CD8-positive, alpha-beta memory T cell (primary cell): ENCODE measurements around the gene SELENBP1. TPM values are rescaled to one million over a fixed set of nuclear protein-coding genes. Genes with fewer than 3 reads are reported as not detected.

Experiments used
- CTCF ChIA-PET: fragments of 350-600 bp; sonication (Branson Sonifier 250); formaldehyde crosslinking; loops from one replicate; lab custom pipeline; 2021; ENCODE audit warnings: antibody characterized with exemption; lab: Charles Lee
- POLR2A ChIA-PET: fragments of 350-600 bp; sonication (Branson Sonifier 250); formaldehyde crosslinking; loops from one replicate; lab custom pipeline; 2021; ENCODE audit warnings: antibody characterized with exemption; lab: Charles Lee
- DNase-seq, 5 donors: peaks; one replicate each; pipeline versions ENCODE4 v3.0.0 to v3.0.0-alpha.2; 2020 to 2022; ENCODE audit warnings: mixed read lengths in 1 of 5
- H3K27ac ChIP-seq: one replicate; pipeline ENCODE4 v1.7.0; 2013; ENCODE audit warnings: low read depth, mild to moderate bottlenecking, low read length, moderate library complexity
- H3K27me3 ChIP-seq: 2 replicates; pipeline ENCODE4 v1.7.0; 2013; ENCODE audit warnings: low read length, mild to moderate bottlenecking; ENCODE audit not compliant: insufficient read depth, poor library complexity, severe bottlenecking
- H3K36me3 ChIP-seq: 2 replicates; pipeline ENCODE4 v1.7.0; 2013; ENCODE audit warnings: mild to moderate bottlenecking, low read length, moderate library complexity; ENCODE audit not compliant: insufficient read depth
- H3K4me1 ChIP-seq: 2 replicates; pipeline ENCODE4 v1.7.0; 2013; ENCODE audit warnings: mild to moderate bottlenecking, low read length, moderate library complexity; ENCODE audit not compliant: insufficient read depth
- H3K4me3 ChIP-seq: 2 replicates; pipeline ENCODE4 v1.7.0; 2013; ENCODE audit warnings: mild to moderate bottlenecking, low read length
- H3K9me3 ChIP-seq: 2 replicates; pipeline ENCODE4 v1.7.0; 2013; ENCODE audit warnings: mild to moderate bottlenecking, low read length
- H3K27ac Mint-ChIP-seq, 8 donors: one replicate each; pipeline ENCODE4 v1.8.0; 2020 to 2021; ENCODE audit warnings: mixed read lengths in 8 of 8, mild to moderate bottlenecking in 6 of 8, inconsistent platforms in 3 of 8, moderate library complexity in 3 of 8
- H3K27me3 Mint-ChIP-seq, 2 donors: one replicate each; pipeline ENCODE4 v1.8.0; 2020 to 2021; ENCODE audit warnings: mixed read lengths in 2 of 2, mild to moderate bottlenecking in 1 of 2, moderate library complexity in 1 of 2
- H3K36me3 Mint-ChIP-seq, 3 donors: one replicate each; pipeline ENCODE4 v1.8.0; 2020 to 2021; ENCODE audit warnings: mixed read lengths in 3 of 3, inconsistent platforms in 1 of 3, mild to moderate bottlenecking in 1 of 3
- H3K4me1 Mint-ChIP-seq, 3 donors: one replicate each; pipeline ENCODE4 v1.8.0; 2020 to 2021; ENCODE audit warnings: mixed read lengths in 3 of 3, inconsistent platforms in 1 of 3, mild to moderate bottlenecking in 1 of 3
- H3K4me3 Mint-ChIP-seq, 7 donors: one replicate each; pipeline ENCODE4 v1.8.0; 2020 to 2021; ENCODE audit warnings: mixed read lengths in 7 of 7, mild to moderate bottlenecking in 6 of 7, moderate library complexity in 4 of 7, inconsistent platforms in 2 of 7
- H3K9me3 Mint-ChIP-seq, 5 donors: one replicate each; pipeline ENCODE4 v1.8.0; 2020 to 2022; ENCODE audit warnings: mixed read lengths in 5 of 5, mild to moderate bottlenecking in 3 of 5, moderate library complexity in 2 of 5, inconsistent platforms in 1 of 5
- polyA plus RNA-seq: library from polyadenylated mRNA; unstranded; fragments of 300-500 nt; fragmentation: Illumina TruSeq; gene quantifications from one replicate; pipeline ENCODE4 v1.2.3, GENCODE V29; 2021
- total RNA-seq, 2 experiments: library from RNA; stranded (reverse); gene quantifications; one replicate each; pipeline ENCODE4 v1.2.3, GENCODE V29; 2021

SELENBP1 gene
- total RNA-seq (not detected), polyA plus RNA-seq (not detected)

- no peaks in the 10 kb centered on the region for H3K9me3 Mint-ChIP-seq
- no peaks in the 10 kb centered on the region for H3K36me3 Mint-ChIP-seq
- ChIA-PET CTCF (interaction anchor here (1.5 kb wide), 1 partner anchor 32 kb away, joined by 5 read pairs; no protein-coding TSS in a partner anchor), POLR2A (no interaction called here)
- H3K27me3 Mint-ChIP-seq = no peaks in the 10 kb centered on the region
- H3K27ac ChIP-seq = peak within 1 kb of the TSS; percentile 43
- H3K36me3 ChIP-seq = no peaks in the 10 kb centered on the region
- H3K4me1 Mint-ChIP-seq = no peaks in the 10 kb centered on the region
- no peaks in the 10 kb centered on the region for H3K27me3 ChIP-seq
- H3K4me3 Mint-ChIP-seq = no peak within 1 kb of the TSS
- H3K4me1 ChIP-seq = no peaks in the 10 kb centered on the region
- H3K27ac Mint-ChIP-seq = peak within 1 kb of the TSS in 1 of 8 donors; percentile 30
- H3K9me3 ChIP-seq = no peaks in the 10 kb centered on the region
- H3K4me3 ChIP-seq = no peak within 1 kb of the TSS
- no peak for DNase-seq
Measured at GRCh38 chr1:151372058-151372934, at the start of gene SELENBP1. TSS of gene SELENBP1 (minus strand) at chr1:151372705. CDS start at chr1:151372641, 64 bp downstream.

DNA sequence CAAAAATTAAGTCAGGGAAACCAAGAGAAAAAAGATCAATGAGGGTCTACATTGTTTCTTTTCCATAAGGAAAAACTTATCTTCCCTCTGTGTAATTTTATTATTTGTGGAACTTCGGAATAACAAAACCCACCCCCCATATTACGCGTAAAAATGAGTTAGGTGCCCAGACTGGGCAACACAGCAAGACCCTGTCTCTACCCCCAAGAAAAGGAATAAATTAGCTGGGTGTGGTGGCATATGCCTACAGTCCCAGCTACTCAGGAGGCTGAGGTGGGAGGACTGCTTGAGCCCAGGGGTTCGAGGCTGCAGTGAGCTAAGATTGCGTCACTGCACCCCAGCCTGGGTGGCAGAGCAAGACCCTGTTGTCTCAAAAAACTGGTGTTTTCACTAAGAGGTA, 47.3 kb upstream of the SELENBP1 start:
- ChIA-PET POLR2A (no interaction called here), CTCF (interaction anchor here (2.1 kb wide), 1 partner anchor 17 kb away, joined by 5 read pairs; no protein-coding TSS in a partner anchor)
- H3K36me3 Mint-ChIP-seq = peaks cover 3 to 78% (median 22%) of the 10 kb centered on the region in 3 donors

GRCh38 chr1:151418081-151418480, 45.6 kb upstream of the SELENBP1 start:
- Histone ChIP-seq H3K9me3 (no peaks in the 10 kb centered on the region), H3K4me1 (no peaks in the 10 kb centered on the region), H3K4me3 (no peak overlapping the region), H3K27ac (no peak overlapping the region), H3K36me3 (peaks cover 11% of the 10 kb centered on the region), H3K27me3 (no peaks in the 10 kb centered on the region)
- no peak for DNase-seq
- Mint-ChIP-seq H3K4me1 (no peaks in the 10 kb centered on the region), H3K27ac (peak overlapping the region in 3 of 8 donors; percentile 1 to 88 (median 66)), H3K9me3 (no peaks in the 10 kb centered on the region), H3K4me3 (peak overlapping the region in 1 of 7 donors; percentile 59), H3K36me3 (peaks cover 5 to 72% (median 17%) of the 10 kb centered on the region in 3 donors), H3K27me3 (no peaks in the 10 kb centered on the region)
- ChIA-PET POLR2A (interaction anchor here (0.7 kb wide), 2 partner anchors 104 to 380 kb away, joined by 3 to 4 read pairs; no protein-coding TSS in a partner anchor), CTCF (interaction anchor here (0.9 to 1.8 kb wide), 3 partner anchors 10 to 117 kb away, joined by 4 to 5 read pairs (median 4); no protein-coding TSS in a partner anchor)

More for the DNA sequence above, 47.3 kb upstream of the SELENBP1 start:
- Mint-ChIP-seq H3K4me1 (no peaks in the 10 kb centered on the region), H3K27me3 (no peaks in the 10 kb centered on the region), H3K27ac (peak overlapping the region in 1 of 8 donors; percentile 52), H3K9me3 (no peaks in the 10 kb centered on the region), H3K4me3 (no peak overlapping the region)
- H3K4me1 ChIP-seq = no peaks in the 10 kb centered on the region
- H3K9me3 ChIP-seq = no peaks in the 10 kb centered on the region
- H3K27me3 ChIP-seq = no peaks in the 10 kb centered on the region
- no peak for DNase-seq
- no peak overlapping the region for H3K4me3 ChIP-seq
- no peak overlapping the region for H3K27ac ChIP-seq
- H3K36me3 ChIP-seq = peaks cover 23% of the 10 kb centered on the region

DNA sequence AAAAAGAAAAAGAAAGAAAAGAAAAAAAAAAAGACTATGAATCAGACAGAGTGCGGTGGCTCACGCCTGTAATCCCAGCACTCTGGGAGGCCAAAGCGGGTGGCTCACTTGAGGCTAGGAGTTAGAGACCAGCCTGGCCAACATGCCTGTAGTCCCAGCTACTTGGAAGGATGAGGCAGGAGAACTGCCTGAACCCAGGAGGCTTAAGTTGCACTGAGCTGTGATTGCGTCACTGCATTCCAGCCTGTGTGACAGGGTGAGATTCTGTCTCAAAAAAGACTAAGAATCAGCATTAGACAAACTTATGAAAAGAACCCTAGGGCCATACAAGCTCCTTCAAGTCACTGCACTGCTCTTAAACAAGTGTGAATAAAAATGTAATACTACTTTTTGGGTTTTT, 43.7 kb upstream of the SELENBP1 start:
- Mint-ChIP-seq H3K9me3 (no peaks in the 10 kb centered on the region), H3K4me3 (no peak overlapping the region), H3K36me3 (peaks cover 5 to 71% (median 19%) of the 10 kb centered on the region in 3 donors), H3K27ac (peak overlapping the region in 1 of 8 donors; percentile 66), H3K4me1 (no peaks in the 10 kb centered on the region), H3K27me3 (no peaks in the 10 kb centered on the region)
- H3K9me3 ChIP-seq = no peaks in the 10 kb centered on the region
- ChIA-PET CTCF (no interaction called here), POLR2A (interaction anchor here (0.5 to 1.0 kb wide), 2 partner anchors 17 to 143 kb away, joined by 3 to 8 read pairs; partner anchors contain the start of gene PSMB4)
- DNase-seq = no peak
- peaks cover 20% of the 10 kb centered on the region for H3K36me3 ChIP-seq
- H3K27me3 ChIP-seq = no peaks in the 10 kb centered on the region
- no peak overlapping the region for H3K27ac ChIP-seq
- H3K4me1 ChIP-seq = no peaks in the 10 kb centered on the region
- no peak overlapping the region for H3K4me3 ChIP-seq

DNA sequence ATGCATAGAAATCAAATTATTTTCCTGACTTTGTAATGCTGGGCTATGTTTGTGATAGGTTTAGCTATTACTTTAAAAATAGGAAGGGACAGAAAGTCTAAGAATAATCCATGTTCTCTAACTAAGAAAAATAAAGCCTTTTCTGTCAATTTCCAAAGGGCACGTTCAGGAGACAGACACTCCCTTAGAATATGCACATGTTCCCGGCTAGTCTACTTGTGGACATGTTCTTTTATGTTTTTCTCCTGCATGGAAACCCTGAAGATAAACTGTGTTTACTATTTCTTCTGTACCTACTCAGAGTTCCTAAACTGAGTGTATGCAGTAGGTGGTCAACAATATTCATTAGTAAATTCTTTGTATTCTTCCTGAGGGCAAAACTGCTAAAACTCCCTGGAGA, 39.4 kb upstream of the SELENBP1 start:
- Histone ChIP-seq H3K4me1 (no peaks in the 10 kb centered on the region), H3K27me3 (no peaks in the 10 kb centered on the region), H3K4me3 (no peak overlapping the region), H3K36me3 (peaks cover 46% of the 10 kb centered on the region), H3K9me3 (no peaks in the 10 kb centered on the region), H3K27ac (no peak overlapping the region)
- Mint-ChIP-seq H3K27ac (peak overlapping the region in 2 of 8 donors; percentile 33 to 49), H3K27me3 (no peaks in the 10 kb centered on the region), H3K4me1 (no peaks in the 10 kb centered on the region), H3K4me3 (no peak overlapping the region), H3K9me3 (no peaks in the 10 kb centered on the region), H3K36me3 (peaks cover 5 to 82% (median 26%) of the 10 kb centered on the region in 3 donors)
- no peak for DNase-seq
- CTCF ChIA-PET = no interaction called here
- POLR2A ChIA-PET = interaction anchor here (1.8 kb wide), 1 partner anchor 13 kb away, joined by 6 read pairs; the partner anchor contains the start of gene PSMB4

- ChIA-PET POLR2A (no interaction called here), CTCF (no interaction called here)
- Mint-ChIP-seq H3K4me1 (no peaks in the 10 kb centered on the region), H3K9me3 (no peaks in the 10 kb centered on the region), H3K36me3 (peaks cover 0 to 86% (median 27%) of the 10 kb centered on the region in 3 donors), H3K27me3 (no peaks in the 10 kb centered on the region), H3K4me3 (no peak overlapping the region), H3K27ac (peak overlapping the region in 2 of 8 donors; percentile 1 to 51)
- H3K27me3 ChIP-seq = no peaks in the 10 kb centered on the region
- H3K36me3 ChIP-seq = peaks cover 56% of the 10 kb centered on the region
- no peak for DNase-seq
- no peaks in the 10 kb centered on the region for H3K4me1 ChIP-seq
- H3K27ac ChIP-seq = no peak overlapping the region
- H3K9me3 ChIP-seq = no peaks in the 10 kb centered on the region
- no peak overlapping the region for H3K4me3 ChIP-seq
Measured at GRCh38 chr1:151408891-151409290, 36.4 kb upstream of the SELENBP1 start.

- H3K36me3 ChIP-seq = peaks cover 58% of the 10 kb centered on the region
- H3K9me3 Mint-ChIP-seq = no peaks in the 10 kb centered on the region
- H3K27ac ChIP-seq = no peak overlapping the region
- H3K27me3 Mint-ChIP-seq = no peaks in the 10 kb centered on the region
- no peaks in the 10 kb centered on the region for H3K9me3 ChIP-seq
- no peak overlapping the region for H3K4me3 Mint-ChIP-seq
- POLR2A ChIA-PET = no interaction called here
- CTCF ChIA-PET = interaction anchor here (1.0 kb wide), 1 partner anchor 11 kb away, joined by 4 read pairs; no protein-coding TSS in a partner anchor
- H3K4me1 Mint-ChIP-seq = no peaks in the 10 kb centered on the region
- no peaks in the 10 kb centered on the region for H3K27me3 ChIP-seq
- peaks cover 0 to 92% (median 30%) of the 10 kb centered on the region in 3 donors for H3K36me3 Mint-ChIP-seq
- no peak for DNase-seq
- peak overlapping the region in 3 of 8 donors; percentile 63 to 93 (median 85) for H3K27ac Mint-ChIP-seq
- no peak overlapping the region for H3K4me3 ChIP-seq
- no peaks in the 10 kb centered on the region for H3K4me1 ChIP-seq
Measured at GRCh38 chr1:151407304-151407703, 34.8 kb upstream of the SELENBP1 start.

GRCh38 chr1:151406176-151406575, 33.7 kb upstream of the SELENBP1 start:
- no peaks in the 10 kb centered on the region for H3K9me3 Mint-ChIP-seq
- H3K27me3 Mint-ChIP-seq = no peaks in the 10 kb centered on the region
- H3K36me3 Mint-ChIP-seq = peaks cover 0 to 93% (median 26%) of the 10 kb centered on the region in 3 donors
- CTCF ChIA-PET = no interaction called here
- H3K27me3 ChIP-seq = no peaks in the 10 kb centered on the region
- no peak overlapping the region for H3K4me3 Mint-ChIP-seq
- H3K4me3 ChIP-seq = no peak overlapping the region
- peak overlapping the region in 3 of 8 donors; percentile 47 to 91 (median 77) for H3K27ac Mint-ChIP-seq
- no peak overlapping the region for H3K27ac ChIP-seq
- no peaks in the 10 kb centered on the region for H3K9me3 ChIP-seq
- DNase-seq = no peak
- POLR2A ChIA-PET = no interaction called here
- H3K4me1 ChIP-seq = peaks cover 3% of the 10 kb centered on the region
- peaks cover 61% of the 10 kb centered on the region for H3K36me3 ChIP-seq
- peaks cover 4 to 8% (median 7%) of the 10 kb centered on the region in 3 donors for H3K4me1 Mint-ChIP-seq
